Mononuclear cell (primary cell): Measurements from ENCODE around the gene ROBO3. TPM values are rescaled to one million over a fixed set of nuclear protein-coding genes. Genes with fewer than 3 reads are reported as not detected.

Experiments
- H3K27me3 ChIP-seq: 2 replicates; pipeline ENCODE4 v1.6.0; 2011; ENCODE audit warnings: low read length, control low read depth; ENCODE audit not compliant: insufficient read depth
- H3K4me1 ChIP-seq: 2 replicates; pipeline ENCODE4 v1.5.1; 2011; ENCODE audit warnings: mild to moderate bottlenecking, low read length, control low read depth; ENCODE audit not compliant: insufficient read depth
- H3K4me3 ChIP-seq: 2 replicates; pipeline ENCODE4 v1.5.1; 2011; ENCODE audit warnings: mild to moderate bottlenecking, low read length, moderate library complexity
- H3K9me3 ChIP-seq: 2 replicates; pipeline ENCODE4 v1.5.1; 2011; ENCODE audit warnings: low read depth, mild to moderate bottlenecking, control low read depth, low read length
- total RNA-seq: library from RNA; depleted of rRNA; stranded (reverse); fragments of >200 nt; gene quantifications from one replicate; pipeline ENCODE4 v1.2.3, GENCODE V29; 2012

ROBO3 gene
- total RNA-seq, 1 donor: 6.2 TPM

DNA sequence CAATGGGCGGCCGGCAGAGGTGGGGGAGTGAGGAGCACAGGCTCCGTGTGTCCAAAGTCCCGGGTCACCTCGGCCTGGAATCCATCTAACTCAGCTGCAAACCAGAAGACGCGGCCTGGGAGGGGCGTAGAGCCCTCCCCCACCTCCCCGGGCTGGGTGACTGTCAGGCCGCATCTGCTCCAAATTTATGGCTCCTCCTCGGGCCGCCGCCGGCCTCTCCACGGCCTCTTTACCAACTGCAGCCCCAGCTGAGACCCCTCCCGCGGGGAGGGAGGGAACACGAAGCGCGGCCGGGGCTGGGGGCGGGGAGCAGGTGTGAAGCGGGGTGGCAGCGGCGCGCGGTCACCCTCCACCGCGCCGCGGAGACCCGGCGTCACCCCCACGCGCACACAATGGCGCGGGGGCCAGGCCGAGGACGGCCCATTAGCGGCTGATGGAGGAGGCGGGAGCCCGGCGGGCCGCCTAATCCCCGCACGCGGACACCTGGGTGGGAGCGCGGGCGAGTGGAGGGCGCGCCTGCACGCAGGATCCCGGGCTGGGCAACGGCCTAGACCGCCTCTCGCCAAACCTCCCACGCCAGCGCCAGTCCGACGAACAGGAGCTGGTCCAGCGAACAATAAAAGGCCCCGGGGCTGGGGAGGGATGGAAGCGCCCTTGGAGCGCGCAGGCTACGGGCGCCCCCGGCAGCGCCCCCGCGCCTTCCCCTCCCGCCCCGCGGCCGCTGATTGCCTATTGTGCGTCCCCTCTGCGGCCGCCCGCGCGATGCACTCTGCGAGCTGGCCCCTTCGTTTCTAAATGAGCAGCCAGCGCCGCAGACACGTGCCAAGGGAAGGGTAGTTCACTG is 25.9 kb upstream of the ROBO3 start:
- Histone ChIP-seq H3K4me1 (peaks cover 21% of the 10 kb centered on the region), H3K4me3 (no peak overlapping the region), H3K9me3 (no peaks in the 10 kb centered on the region), H3K27me3 (peaks cover 84% of the 10 kb centered on the region)

DNA sequence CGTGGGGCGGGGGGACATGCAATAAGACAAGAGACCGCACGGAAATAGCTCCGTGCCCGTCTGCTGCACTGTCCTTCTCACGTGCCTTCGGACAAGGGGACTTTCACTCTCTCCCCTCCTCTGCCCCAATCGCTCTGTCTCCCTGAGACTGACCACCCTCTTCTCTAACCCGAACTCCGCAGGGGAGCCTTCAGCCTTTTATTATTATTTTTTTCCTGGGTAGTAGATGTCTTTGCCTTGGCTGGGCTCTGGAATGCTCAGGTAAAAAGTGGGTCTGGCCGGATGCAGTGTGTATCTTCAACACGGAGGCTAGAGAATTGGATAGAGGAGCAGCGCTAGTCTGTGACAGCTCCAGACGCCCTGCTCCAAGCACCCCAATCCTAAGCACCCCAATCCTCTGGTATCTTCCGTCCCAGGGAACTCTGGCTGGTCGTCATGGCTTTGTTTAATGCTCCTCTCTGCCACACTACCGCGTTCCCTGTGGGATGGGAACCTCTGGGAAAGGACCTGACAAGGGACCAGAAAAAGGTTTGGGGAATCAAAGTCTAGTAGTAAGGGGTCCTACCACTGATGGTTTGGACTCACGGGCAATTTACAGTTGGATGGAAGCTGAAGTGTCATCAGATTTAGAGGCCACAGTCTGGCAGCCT is 25.1 kb upstream of the ROBO3 start:
- Histone ChIP-seq H3K4me3 (no peak overlapping the region), H3K4me1 (peaks cover 21% of the 10 kb centered on the region), H3K9me3 (no peaks in the 10 kb centered on the region), H3K27me3 (peaks cover 89% of the 10 kb centered on the region)

DNA sequence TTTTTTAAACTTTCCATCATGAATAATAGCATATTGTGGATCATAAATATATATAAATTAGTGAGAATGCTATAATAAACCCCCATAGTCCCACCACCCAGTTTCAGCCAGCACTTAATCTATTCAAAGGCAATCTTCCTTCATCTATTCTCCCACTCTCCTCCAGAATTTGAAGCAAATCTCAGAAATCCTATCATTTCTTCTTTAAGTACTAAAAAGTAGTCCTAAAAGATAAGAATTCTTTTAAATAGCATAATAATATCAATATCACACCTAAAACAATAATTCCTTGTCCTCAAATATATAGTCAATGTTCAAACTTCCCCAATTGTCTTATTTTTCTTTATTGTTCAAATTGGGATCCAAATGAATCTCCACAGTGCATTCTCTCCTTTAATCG is 24.6 kb upstream of the ROBO3 start:
- no peak overlapping the region for H3K4me3 ChIP-seq
- peaks cover 21% of the 10 kb centered on the region for H3K4me1 ChIP-seq
- peaks cover 93% of the 10 kb centered on the region for H3K27me3 ChIP-seq
- H3K9me3 ChIP-seq: no peaks in the 10 kb centered on the region

DNA sequence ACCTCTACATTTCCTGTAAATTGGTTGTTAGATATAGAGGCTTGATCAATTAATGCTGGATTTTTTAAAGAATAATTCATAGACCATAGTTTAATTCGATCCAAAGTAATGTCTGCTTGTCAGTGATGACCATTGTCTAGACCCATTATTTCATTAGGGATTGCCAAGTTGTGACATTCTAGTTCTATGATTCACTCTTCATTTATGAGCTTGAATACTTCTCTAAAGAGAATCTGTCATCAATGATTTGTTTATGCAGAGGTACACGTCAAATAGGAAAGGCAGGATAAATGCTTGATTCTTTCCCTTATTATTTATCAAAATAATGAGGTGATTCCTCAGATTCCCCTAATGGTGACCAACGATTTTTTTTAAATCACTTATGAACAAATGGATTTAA is 24.0 kb upstream of the ROBO3 start:
- no peaks in the 10 kb centered on the region for H3K9me3 ChIP-seq
- H3K4me1 ChIP-seq: peaks cover 20% of the 10 kb centered on the region
- no peak overlapping the region for H3K4me3 ChIP-seq
- peaks cover 93% of the 10 kb centered on the region for H3K27me3 ChIP-seq

DNA sequence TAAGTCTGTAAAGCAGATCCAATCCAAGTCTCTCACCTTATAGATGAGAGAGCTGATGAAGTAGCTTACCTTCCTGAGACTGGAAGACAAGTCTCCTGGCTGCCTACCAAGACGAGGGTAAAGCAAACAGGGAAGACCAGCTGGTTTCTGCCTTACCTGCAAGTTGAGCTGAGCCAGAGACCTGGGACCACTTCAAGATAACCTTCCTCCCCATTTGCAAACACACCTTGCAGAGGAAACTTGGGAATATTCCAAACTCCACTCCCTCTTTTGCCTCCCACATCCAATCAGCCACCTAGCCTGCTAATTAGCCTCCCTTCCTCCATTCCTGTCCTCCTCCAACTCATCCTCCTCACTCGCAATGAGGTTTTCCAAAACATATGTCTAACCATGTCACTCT is 23.4 kb upstream of the ROBO3 start:
- Histone ChIP-seq H3K4me1 (peaks cover 14% of the 10 kb centered on the region), H3K27me3 (peaks cover 97% of the 10 kb centered on the region), H3K9me3 (no peaks in the 10 kb centered on the region), H3K4me3 (no peak overlapping the region)

DNA sequence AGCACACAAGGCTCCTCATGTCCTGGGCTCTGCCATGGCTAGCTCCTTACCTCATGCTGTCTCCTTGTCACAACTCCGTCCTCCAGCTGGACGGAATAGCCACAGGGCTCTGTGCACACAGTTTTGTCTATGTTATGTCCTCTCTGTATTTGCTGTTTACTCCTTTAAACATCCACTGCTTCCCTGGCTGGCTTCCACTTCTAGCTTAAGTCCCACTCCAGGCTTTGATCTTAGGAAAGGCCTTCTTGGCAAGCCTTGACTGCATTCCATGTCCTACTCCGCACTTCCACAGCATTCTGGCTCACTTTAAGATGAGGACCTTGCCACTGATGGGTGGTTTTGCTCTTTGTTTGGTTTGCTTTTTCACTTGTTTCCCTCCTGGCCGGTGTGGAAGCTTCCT is 22.9 kb upstream of the ROBO3 start:
- Histone ChIP-seq H3K27me3 (peaks cover 99% of the 10 kb centered on the region), H3K4me3 (no peak overlapping the region), H3K4me1 (peaks cover 13% of the 10 kb centered on the region), H3K9me3 (no peaks in the 10 kb centered on the region)

DNA sequence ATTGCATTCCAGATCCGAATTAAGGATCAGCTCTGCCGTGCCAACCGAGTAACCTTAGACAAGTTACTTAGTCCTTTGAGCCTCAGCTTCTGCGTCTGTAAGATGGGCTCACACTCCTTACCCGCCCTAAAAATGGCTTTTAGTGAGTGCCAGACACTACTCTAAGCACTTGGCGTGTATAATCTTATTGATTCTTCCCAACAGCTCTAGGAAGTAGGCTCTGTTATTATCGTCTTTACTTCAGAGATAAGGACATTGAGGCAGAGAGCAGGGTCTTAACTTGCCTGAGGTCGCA is 21.7 kb upstream of the ROBO3 start:
- H3K4me1 ChIP-seq: peaks cover 13% of the 10 kb centered on the region
- no peak overlapping the region for H3K4me3 ChIP-seq
- H3K27me3 ChIP-seq: peaks cover 99% of the 10 kb centered on the region
- H3K9me3 ChIP-seq: no peaks in the 10 kb centered on the region

DNA sequence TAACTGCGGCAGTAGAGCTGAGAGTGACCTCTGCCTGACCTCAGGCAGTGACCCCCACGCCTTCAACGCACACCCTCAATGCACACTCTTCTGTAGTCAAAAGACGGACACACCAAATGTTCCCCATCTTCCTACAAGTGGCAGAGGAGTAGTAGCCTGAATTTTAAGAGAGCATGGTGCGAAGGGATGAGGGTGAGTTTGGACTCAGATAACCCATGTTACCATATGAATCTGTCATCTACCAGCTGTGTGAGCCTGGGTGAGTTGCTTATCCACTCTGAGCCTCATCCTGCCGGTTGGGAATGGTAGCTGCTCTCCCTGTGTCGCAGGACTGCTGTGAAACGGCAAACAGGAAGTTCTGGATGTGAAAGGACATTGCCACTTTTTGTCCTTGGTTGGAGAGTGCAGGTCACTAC is 20.6 kb upstream of the ROBO3 start:
- Histone ChIP-seq H3K27me3 (peaks cover 99% of the 10 kb centered on the region), H3K9me3 (no peaks in the 10 kb centered on the region), H3K4me3 (no peak overlapping the region), H3K4me1 (peaks cover 6% of the 10 kb centered on the region)

DNA sequence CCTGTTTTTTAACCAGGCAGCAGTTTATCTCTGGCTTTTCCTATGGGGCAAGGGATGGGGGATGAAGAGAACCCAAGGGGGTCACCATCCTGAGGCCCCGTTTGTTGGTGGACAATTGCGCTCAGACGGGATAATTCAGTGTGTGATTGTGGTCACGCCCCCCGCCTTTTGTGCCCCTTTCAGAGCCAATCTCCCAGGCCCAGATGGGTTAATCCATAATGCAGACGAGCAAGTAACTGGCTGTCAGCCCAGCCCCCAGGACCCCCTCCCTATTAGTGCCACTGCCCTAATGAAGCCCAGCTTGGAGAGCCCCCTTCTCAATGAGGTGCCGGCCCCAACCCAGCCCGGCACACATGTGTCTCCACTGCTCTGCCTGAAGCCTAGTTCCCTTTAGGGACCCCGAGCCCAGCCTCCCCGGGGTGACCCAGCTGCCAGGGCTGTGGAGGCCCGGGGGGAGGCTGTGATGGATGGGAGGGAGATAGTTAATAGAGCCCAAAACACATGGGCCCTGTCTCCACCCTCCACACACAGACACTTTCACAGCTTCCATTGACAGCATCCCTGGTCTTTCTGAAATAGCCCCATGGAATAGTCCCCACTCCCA is 19.1 kb upstream of the ROBO3 start:
- Histone ChIP-seq H3K27me3 (peaks cover 99% of the 10 kb centered on the region), H3K9me3 (no peaks in the 10 kb centered on the region), H3K4me3 (no peak overlapping the region), H3K4me1 (no peaks in the 10 kb centered on the region)

- H3K27me3 ChIP-seq: peaks cover 58% of the 10 kb centered on the region
These were observed 6.1 kb upstream of the ROBO3 start for GRCh38 chr11:124859171-124859570.

GRCh38 chr11:124861670-124862069 is 3.6 kb upstream of the ROBO3 start:
- Histone ChIP-seq H3K27me3 (peaks cover 72% of the 10 kb centered on the region), H3K4me3 (no peak overlapping the region)

More at GRCh38 chr11:124859171-124859570, 6.1 kb upstream of the ROBO3 start:
- Histone ChIP-seq H3K9me3 (no peaks in the 10 kb centered on the region), H3K4me1 (no peaks in the 10 kb centered on the region), H3K4me3 (no peak overlapping the region)

DNA sequence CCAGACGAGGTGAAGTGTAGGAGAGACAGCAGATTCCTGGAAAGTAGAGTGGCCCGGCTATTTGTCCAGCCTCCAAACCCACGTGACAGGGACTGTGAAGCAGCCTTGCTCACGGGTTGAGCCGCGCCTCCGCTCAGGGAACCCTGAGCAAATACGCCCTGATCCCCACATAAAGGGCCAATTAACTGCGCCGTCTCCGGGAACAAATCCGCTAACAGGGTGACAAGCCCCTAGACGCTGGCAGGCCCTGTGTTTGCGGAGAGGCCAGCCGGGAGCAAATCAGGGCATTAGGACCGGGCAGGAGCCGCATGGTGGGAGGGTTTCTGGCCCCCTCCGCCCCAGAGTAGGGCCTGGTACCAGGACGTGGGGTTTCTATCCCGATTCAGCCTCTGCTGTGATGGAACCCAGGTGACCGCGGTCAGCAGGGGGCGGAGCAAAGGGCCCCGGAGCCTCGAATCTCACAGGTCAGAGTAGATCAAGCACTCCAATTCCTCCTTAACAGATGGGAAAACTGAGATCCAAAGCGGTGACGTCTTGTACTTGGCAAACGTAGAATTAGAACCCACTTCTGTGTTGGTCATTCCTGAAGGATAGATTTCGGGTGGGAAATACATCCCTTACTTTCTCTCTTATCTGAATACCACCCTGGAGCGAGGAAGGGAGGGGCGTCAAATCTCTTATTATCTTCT is 2.0 kb upstream of the ROBO3 start:
- H3K27me3 ChIP-seq: peaks cover 84% of the 10 kb centered on the region

More at GRCh38 chr11:124861670-124862069, 3.6 kb upstream of the ROBO3 start:
- Histone ChIP-seq H3K4me1 (peaks cover 12% of the 10 kb centered on the region), H3K9me3 (no peaks in the 10 kb centered on the region)

DNA sequence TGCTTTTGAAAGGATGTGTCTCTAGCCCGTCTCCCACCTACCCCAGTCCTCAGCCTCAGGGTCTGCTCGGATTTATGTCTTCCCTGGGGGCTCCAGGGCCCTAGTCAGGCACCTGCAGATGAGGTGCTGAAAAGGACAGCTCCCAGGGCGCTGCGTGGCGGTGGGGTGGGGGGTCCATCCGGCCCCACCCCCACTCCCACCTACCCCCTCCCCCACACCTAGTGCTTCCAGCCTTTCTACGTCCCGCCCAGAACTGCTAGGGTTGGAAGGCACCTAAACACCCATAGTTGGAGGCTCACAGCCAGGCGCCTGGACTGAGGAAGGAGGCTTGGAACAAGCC is 1.4 kb upstream of the ROBO3 start:
- Histone ChIP-seq H3K27me3 (peaks cover 86% of the 10 kb centered on the region), H3K4me1 (peaks cover 17% of the 10 kb centered on the region), H3K9me3 (no peaks in the 10 kb centered on the region), H3K4me3 (no peak overlapping the region)

More for the DNA sequence above, 2.0 kb upstream of the ROBO3 start:
- no peak overlapping the region for H3K4me3 ChIP-seq
- peaks cover 12% of the 10 kb centered on the region for H3K4me1 ChIP-seq
- H3K9me3 ChIP-seq: no peaks in the 10 kb centered on the region

DNA sequence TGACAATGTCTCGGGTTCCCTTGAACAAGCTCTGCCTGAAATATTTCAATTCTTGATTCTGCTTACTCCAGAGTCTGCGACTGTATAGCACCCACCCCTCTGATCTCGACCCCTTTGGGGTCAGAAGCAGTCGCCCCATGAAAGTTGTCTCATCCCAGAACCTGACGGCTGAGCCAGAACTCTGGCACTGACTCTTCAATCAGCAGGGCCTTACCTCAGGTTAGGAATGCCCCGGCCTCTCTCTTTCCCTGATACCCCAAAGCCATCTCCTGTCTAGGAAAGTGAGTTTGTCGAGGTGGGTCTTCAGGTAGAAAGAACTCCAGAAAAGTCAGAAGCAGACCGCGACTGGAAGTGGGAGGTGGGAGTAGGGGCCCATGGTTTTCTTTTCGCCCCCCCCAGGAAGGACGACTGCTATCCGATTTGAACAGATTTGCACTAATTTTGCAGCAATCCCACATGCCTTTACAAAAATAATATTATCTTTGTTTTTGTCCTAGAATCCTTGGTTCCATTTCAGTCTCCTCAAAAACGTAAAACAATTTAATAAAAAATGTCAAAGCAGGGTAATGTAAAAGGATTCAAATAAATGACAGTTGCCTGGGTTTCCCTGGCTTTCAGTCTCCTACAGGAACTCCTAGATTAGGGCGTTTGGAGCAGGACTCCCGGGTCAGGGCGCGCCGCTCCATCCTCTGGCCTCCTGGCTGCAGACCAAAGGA is 898 bp upstream of the ROBO3 start:
- H3K9me3 ChIP-seq: no peaks in the 10 kb centered on the region
- H3K4me3 ChIP-seq: no peak overlapping the region
- peaks cover 22% of the 10 kb centered on the region for H3K4me1 ChIP-seq
- peaks cover 91% of the 10 kb centered on the region for H3K27me3 ChIP-seq

GRCh38 chr11:124864892-124865180 is 396 bp upstream of the ROBO3 start:
- H3K27me3 ChIP-seq: peaks cover 95% of the 10 kb centered on the region
- H3K4me1 ChIP-seq: peaks cover 23% of the 10 kb centered on the region
- no peak overlapping the region for H3K4me3 ChIP-seq
- H3K9me3 ChIP-seq: no peaks in the 10 kb centered on the region
